Measurements from ENCODE around the gene CCNI.
"Not testable (repeated sequence)": the region's sequence is repeated elsewhere in the genome, so short reads cannot be mapped to it uniquely, and the experiment has no call there.

Gene CCNI

GRCh38 chr4:77040270-77040669, 35.5 kb downstream of the CCNI start:
- H3K27ac ChIP-seq = no peak overlapping the region
- TF ChIP-seq CTCF (IDR thresholded peaks at IDR 0.05) (no peak), ZFX (IDR thresholded peaks at IDR 0.05; ENCODE audit: borderline replicate concordance) (no peak)

GRCh38 chr4:77039796-77040195, 36.0 kb downstream of the CCNI start:
- no peak for TF ChIP-seq CTCF (IDR thresholded peaks at IDR 0.05)
- TF ChIP-seq ZFX (IDR thresholded peaks at IDR 0.05; ENCODE audit: borderline replicate concordance) = no peak
- H3K27ac ChIP-seq = no peak overlapping the region

- no peak for TF ChIP-seq CTCF (IDR thresholded peaks at IDR 0.05)
- TF ChIP-seq ZFX (IDR thresholded peaks at IDR 0.05; ENCODE audit: borderline replicate concordance) = no peak
Measured at GRCh38 chr4:77037736-77038135, 38.1 kb downstream of the CCNI start.

GRCh38 chr4:77037168-77037567, 38.6 kb downstream of the CCNI start:
- not testable (repeated sequence) for H3K27ac ChIP-seq

More at GRCh38 chr4:77037736-77038135, 38.1 kb downstream of the CCNI start:
- H3K27ac ChIP-seq = no peak overlapping the region

- TF ChIP-seq CTCF (IDR thresholded peaks at IDR 0.05) = no peak
- TF ChIP-seq ZFX (IDR thresholded peaks at IDR 0.05; ENCODE audit: borderline replicate concordance) = no peak
- H3K27ac ChIP-seq = no peak overlapping the region
Measured at GRCh38 chr4:77036206-77036605, 39.6 kb downstream of the CCNI start.

GRCh38 chr4:77035153-77035552, 40.6 kb downstream of the CCNI start:
- H3K27ac ChIP-seq = no peak overlapping the region
- TF ChIP-seq ZFX (IDR thresholded peaks at IDR 0.05; ENCODE audit: borderline replicate concordance) (no peak), CTCF (IDR thresholded peaks at IDR 0.05) (no peak)

GRCh38 chr4:77031544-77031943, 44.2 kb downstream of the CCNI start:
- no peak overlapping the region for H3K27ac ChIP-seq
- TF ChIP-seq CTCF (IDR thresholded peaks at IDR 0.05) (no peak), ZFX (IDR thresholded peaks at IDR 0.05; ENCODE audit: borderline replicate concordance) (no peak)

GRCh38 chr4:77029757-77030156, 46.0 kb downstream of the CCNI start:
- H3K27ac ChIP-seq = not testable (repeated sequence)

Measured in 22Rv1 (cell line).